IPS DF 19.7 (cell line): Measurements from ENCODE around the gene ANG.

ENCODE experiments used
- DNase-seq: peaks from one replicate; pipeline ENCODE4 v3.0.0-alpha.2; 2013; ENCODE audit warnings: low read depth, low spot score

The ANG gene

GRCh38 chr14:20676072-20676471 is 12.5 kb upstream of the ANG start:
- DNase-seq, result no peak

GRCh38 chr14:20679907-20680306 is 8.7 kb upstream of the ANG start:
- DNase-seq, result no peak

- no peak for DNase-seq
Measured at GRCh38 chr14:20680363-20680762, 8.2 kb upstream of the ANG start.

GRCh38 chr14:20680843-20681347 is 7.7 kb upstream of the ANG start:
- DNase-seq, result no peak

GRCh38 chr14:20681348-20682126 is 7.0 kb upstream of the ANG start:
- DNase-seq, result no peak

GRCh38 chr14:20682127-20682434 is 6.5 kb upstream of the ANG start:
- no peak for DNase-seq

GRCh38 chr14:20682435-20683124 is 6.0 kb upstream of the ANG start:
- no peak for DNase-seq

GRCh38 chr14:20683125-20683890 is 5.3 kb upstream of the ANG start:
- no peak for DNase-seq

- DNase-seq, result no peak
Measured at GRCh38 chr14:20683891-20684661, 4.5 kb upstream of the ANG start, which contains the start of gene RNASE4. RNASE4 (plus strand) TSS chr14:20684560; CDS start chr14:20699372, 14,812 bp downstream.

GRCh38 chr14:20684662-20685456 is 3.7 kb upstream of the ANG start:
- DNase-seq, result no peak

GRCh38 chr14:20686386-20687143 is 2.0 kb upstream of the ANG start:
- DNase-seq, result no peak

GRCh38 chr14:20687362-20688166 is 1.0 kb upstream of the ANG start:
- no peak for DNase-seq

GRCh38 chr14:20690848-20691640 is 2.5 kb downstream of the ANG start:
- no peak for DNase-seq

GRCh38 chr14:20692116-20692751 is 3.7 kb downstream of the ANG start:
- no peak for DNase-seq

- no peak for DNase-seq
Measured at GRCh38 chr14:20696764-20697163, 8.2 kb downstream of the ANG start.

GRCh38 chr14:20697273-20698017 is 8.9 kb downstream of the ANG start:
- DNase-seq, result no peak

- DNase-seq, result no peak
Measured at GRCh38 chr14:20698018-20698329, 9.4 kb downstream of the ANG start.
